Transverse colon (tissue), 4 donors: ENCODE results near the gene XYLB.

ENCODE experiments used
- CTCF ChIP-seq, 5 experiments: fragments of 200-600 bp in 3 of 5; fragments of 450-650 bp in 2 of 5; sonication (generic) in 3 of 5; IDR thresholded peaks; 1 replicate in 2 of 5; 2 replicates in 3 of 5; pipeline ENCODE4 v1.5.1; 2016 to 2017; ENCODE audit warnings: antibody characterized with exemption in 5 of 5, inconsistent platforms in 3 of 5, mild to moderate bottlenecking in 2 of 5, moderate library complexity in 1 of 5
- POLR2A ChIP-seq: fragments of 450-650 bp; IDR thresholded peaks from one replicate; pipeline ENCODE4 v1.6.1; 2016; ENCODE audit warnings: antibody characterized with exemption, mild to moderate bottlenecking, moderate library complexity
- POLR2AphosphoS5 ChIP-seq, 3 donors: sonication (generic); formaldehyde crosslinking; IDR thresholded peaks; one replicate each; pipeline ENCODE4 v1.6.1; 2016; ENCODE audit warnings: antibody characterized with exemption in 3 of 3

- TF ChIP-seq CTCF (IDR thresholded peaks at IDR 0.05) (no peak), POLR2A (no peak), POLR2AphosphoS5 (IDR thresholded peaks at IDR 0.05) (no peak)
These were observed 33.3 kb upstream of the XYLB start for GRCh38 chr3:38313263-38313662.
